BE2C (cell line): ENCODE measurements around the gene QPCT. TPM values are rescaled to one million over a fixed set of nuclear protein-coding genes. Genes with fewer than 3 reads are reported as not detected.
"Not testable (repeated sequence)": the region's sequence is repeated elsewhere in the genome, so short reads cannot be mapped to it uniquely, and the experiment has no call there.

Experiments
- DNase-seq: peaks from one replicate; pipeline ENCODE4 v3.0.0-alpha.2; 2020
- H3K27me3 ChIP-seq: fragments of 250-450 bp; sonication (Bioruptor Pico); 2 replicates; pipeline ENCODE4 v1.5.1; 2020; ENCODE audit warnings: mild to moderate bottlenecking
- H3K36me3 ChIP-seq: fragments of 250-450 bp; sonication (Bioruptor Pico); 2 replicates; pipeline ENCODE4 v1.5.1; 2020; ENCODE audit warnings: mild to moderate bottlenecking
- H3K4me1 ChIP-seq: fragments of 250-450 bp; sonication (Bioruptor Pico); 2 replicates; pipeline ENCODE4 v1.5.1; 2020
- H3K4me3 ChIP-seq: 2 replicates; pipeline ENCODE4 v1.5.1; 2011; ENCODE audit warnings: low read depth, low read length
- H3K9me3 ChIP-seq: fragments of 250-450 bp; sonication (Bioruptor Pico); 2 replicates; pipeline ENCODE4 v1.5.1; 2020
- polyA plus RNA-seq: library from polyadenylated mRNA; unstranded; fragments of >200 nt; gene quantifications from one replicate; pipeline ENCODE4 v1.2.1, GENCODE V29; 2012; ENCODE audit warnings: low read depth, missing spikeins; ENCODE audit not compliant: insufficient read length, insufficient read depth
- TF ChIP-seq, protein P1 (sequence below): IDR thresholded peaks from 2 replicates; pipeline ENCODE4 v1.5.1; 2012; ENCODE audit warnings: mild to moderate bottlenecking, low read depth, low read length

Gene QPCT
- polyA plus RNA-seq = 7.5 TPM

DNA sequence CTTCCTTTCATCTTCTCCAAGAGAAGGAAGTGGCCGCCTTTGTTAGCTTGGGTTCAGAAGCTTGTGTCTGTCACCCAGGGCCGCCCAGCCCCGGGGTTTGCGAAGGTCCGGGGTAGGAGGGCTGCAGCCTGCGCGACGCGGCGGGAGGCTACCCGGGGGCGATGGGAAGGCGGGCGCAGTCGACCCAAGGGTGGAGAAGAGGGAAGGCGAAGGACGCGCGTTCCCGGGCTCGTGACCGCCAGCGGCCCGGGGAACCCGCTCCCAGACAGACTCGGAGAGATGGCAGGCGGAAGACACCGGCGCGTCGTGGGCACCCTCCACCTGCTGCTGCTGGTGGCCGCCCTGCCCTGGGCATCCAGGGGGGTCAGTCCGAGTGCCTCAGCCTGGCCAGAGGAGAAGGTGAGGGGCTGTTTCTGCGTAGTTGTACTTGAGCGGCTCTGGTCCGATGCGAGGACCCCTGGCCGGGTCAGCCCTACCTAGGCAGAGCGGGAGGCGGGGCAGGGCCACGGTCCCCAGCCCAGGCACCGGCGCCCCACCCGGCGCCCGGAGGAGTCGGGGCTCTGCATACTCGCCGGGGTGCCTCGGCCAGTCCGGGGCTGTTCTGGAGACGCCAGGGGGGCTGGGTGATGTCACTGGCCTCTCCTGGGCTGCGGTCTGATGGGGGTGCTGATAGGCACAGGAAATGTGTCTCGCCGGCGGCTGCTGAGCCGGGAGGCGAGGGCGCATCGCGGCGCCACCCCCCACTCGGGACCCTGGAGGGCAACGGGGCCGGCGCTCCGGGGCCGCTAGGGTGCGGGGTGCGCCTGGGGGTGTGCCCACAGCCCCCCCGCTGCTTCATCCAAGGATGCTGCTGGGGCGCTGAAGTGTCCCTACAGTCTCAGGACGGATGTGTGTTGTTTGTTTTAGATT lies at the start of gene QPCT:
Gene QPCT, plus strand, starts transcription at position 178 of the 909 bp plus-strand sequence. Its CDS starts 102 bp downstream, at position 280.
- peak; percentile 42 for DNase-seq
- peaks cover 15% of the 10 kb centered on the region for H3K4me1 ChIP-seq
- no peaks in the 10 kb centered on the region for H3K9me3 ChIP-seq
- TF ChIP-seq, protein P1, sequence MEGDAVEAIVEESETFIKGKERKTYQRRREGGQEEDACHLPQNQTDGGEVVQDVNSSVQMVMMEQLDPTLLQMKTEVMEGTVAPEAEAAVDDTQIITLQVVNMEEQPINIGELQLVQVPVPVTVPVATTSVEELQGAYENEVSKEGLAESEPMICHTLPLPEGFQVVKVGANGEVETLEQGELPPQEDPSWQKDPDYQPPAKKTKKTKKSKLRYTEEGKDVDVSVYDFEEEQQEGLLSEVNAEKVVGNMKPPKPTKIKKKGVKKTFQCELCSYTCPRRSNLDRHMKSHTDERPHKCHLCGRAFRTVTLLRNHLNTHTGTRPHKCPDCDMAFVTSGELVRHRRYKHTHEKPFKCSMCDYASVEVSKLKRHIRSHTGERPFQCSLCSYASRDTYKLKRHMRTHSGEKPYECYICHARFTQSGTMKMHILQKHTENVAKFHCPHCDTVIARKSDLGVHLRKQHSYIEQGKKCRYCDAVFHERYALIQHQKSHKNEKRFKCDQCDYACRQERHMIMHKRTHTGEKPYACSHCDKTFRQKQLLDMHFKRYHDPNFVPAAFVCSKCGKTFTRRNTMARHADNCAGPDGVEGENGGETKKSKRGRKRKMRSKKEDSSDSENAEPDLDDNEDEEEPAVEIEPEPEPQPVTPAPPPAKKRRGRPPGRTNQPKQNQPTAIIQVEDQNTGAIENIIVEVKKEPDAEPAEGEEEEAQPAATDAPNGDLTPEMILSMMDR = no peak
- no peaks in the 10 kb centered on the region for H3K27me3 ChIP-seq
- no peaks in the 10 kb centered on the region for H3K36me3 ChIP-seq
- H3K4me3 ChIP-seq = peak within 1 kb of the TSS; percentile 66

DNA sequence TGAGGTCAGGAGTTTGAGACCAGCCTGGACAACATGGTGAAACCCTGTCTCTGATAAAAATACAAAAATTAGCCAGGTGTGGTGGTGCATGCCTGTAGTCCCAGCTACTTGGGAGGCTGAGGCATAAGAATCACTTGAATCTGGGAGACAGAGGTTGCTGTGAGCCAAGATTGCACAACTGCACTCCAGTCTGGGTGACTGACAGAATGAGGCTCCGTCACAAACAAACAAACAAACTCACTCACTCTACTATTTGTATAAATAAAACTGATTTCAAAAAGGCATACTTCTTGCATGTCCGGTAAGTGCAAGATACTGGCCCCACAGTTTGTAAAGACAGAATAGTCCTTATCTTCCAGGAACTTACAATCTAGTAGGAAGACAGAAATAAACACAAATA lies 49.6 kb upstream of the QPCT start:
- H3K27me3 ChIP-seq, H3K9me3 ChIP-seq, H3K4me3 ChIP-seq, DNase-seq, H3K4me1 ChIP-seq: not testable (repeated sequence)
- H3K36me3 ChIP-seq = peaks cover 11% of the 10 kb centered on the region

DNA sequence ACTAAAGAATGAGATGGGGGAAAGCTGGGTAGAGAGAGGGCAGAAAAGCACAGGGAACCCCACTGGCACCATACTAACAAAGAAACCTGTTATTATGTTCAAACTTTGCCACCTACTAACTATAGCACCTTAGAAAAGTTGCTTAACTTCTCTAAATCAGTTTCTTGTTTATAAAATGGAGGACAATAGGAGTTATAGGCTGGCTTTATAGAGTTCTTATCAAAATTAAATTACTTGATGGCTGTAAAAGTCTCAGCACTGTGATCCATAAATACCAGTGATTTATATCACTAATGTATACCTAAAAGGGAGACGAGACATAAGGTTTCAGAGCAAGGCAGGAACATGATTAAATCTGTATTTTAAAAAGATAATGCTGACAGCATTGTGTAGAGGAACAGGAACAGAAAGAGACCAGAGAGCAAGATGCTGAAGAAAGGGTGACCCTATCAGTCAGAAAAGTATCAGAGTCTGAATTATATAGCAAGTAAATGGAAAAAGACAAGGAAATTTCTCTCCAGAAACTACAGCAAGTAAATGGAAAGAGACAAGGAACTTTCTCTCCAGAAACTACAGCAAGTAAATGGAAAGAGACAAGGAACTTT lies 48.9 kb upstream of the QPCT start:
- no peaks in the 10 kb centered on the region for H3K27me3 ChIP-seq
- H3K4me1 ChIP-seq = 0 out of 2 replicates have a peak, but pooled peaks cover 3% of the 10 kb centered on the region

DNA sequence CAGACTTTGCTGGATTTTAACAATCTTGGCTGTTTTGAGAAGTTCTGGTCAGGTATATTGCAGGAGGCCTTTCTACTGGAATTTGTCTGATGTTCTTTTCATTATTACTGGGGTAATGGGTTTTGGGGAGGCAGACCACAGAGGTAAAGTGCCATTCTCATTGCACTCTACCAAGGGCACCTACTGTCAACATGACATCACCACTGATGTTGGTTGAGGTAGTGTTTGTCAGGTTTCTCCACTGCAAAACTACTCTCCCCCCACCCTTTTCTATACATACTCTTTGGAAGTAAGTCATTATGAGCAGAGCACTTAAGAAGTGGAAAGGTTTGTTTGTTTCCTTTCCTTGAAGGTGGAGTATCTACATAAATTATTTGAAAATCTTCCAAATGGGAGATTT lies 46.8 kb upstream of the QPCT start:
- no peaks in the 10 kb centered on the region; the same call in 1 of the 2 replicates for H3K9me3 ChIP-seq
- TF ChIP-seq, protein P1 = no peak
- H3K27me3 ChIP-seq = no peaks in the 10 kb centered on the region
- no peak for DNase-seq
- peaks cover 11% of the 10 kb centered on the region for H3K36me3 ChIP-seq
- no peak overlapping the region for H3K4me3 ChIP-seq
- H3K4me1 ChIP-seq = peaks cover 10% of the 10 kb centered on the region

More for the DNA sequence above, 48.9 kb upstream of the QPCT start:
- Histone ChIP-seq H3K9me3 (no peaks in the 10 kb centered on the region), H3K4me3 (no peak overlapping the region), H3K36me3 (peaks cover 14% of the 10 kb centered on the region)
- TF ChIP-seq, protein P1 = no peak
- no peak for DNase-seq

DNA sequence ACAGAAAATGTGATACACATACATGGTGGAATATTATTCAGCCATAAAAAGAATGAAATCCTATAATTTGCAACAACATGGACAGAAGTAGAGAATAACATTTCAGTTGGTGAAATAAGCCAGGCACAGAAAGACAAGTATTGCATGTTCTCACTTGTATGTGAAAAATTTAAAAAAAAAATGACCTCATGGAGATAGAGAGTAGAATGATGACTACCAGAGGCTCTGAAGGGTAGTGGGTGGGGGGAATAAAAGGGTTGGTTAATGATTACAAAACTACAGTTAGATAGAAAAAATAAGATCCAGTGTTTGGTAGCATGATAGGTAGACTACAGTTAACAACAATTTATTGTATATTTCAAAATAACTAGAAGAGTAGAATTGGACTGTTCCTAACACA lies 44.3 kb upstream of the QPCT start:
- H3K27me3 ChIP-seq = no peaks in the 10 kb centered on the region
- TF ChIP-seq, protein P1 = no peak
- DNase-seq = no peak
- no peaks in the 10 kb centered on the region; the same call in 1 of the 2 replicates for H3K9me3 ChIP-seq
- peaks cover 10% of the 10 kb centered on the region for H3K4me1 ChIP-seq
- H3K4me3 ChIP-seq = no peak overlapping the region
- peaks cover 8% of the 10 kb centered on the region for H3K36me3 ChIP-seq

DNA sequence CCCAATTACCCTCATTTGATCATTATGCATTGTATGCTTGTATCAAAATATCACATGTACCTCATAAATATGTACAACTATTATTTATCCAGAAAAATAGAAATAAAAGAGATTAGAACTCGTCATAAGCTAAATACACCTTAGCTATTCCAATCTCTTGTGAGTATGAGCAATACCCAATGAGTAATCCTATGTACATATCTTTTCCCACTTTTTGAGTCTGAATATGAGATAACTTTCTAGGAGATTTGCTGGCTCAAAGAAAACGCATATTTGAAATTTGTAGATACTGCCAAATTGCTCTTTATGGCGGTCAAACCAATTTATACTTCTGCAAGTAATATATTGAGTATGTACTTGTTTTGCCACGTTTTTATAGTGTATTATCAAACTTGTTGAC lies 43.9 kb upstream of the QPCT start:
- TF ChIP-seq, protein P1 = no peak
- Histone ChIP-seq H3K4me1 (peaks cover 11% of the 10 kb centered on the region), H3K4me3 (no peak overlapping the region), H3K27me3 (no peaks in the 10 kb centered on the region), H3K36me3 (peaks cover 8% of the 10 kb centered on the region), H3K9me3 (no peaks in the 10 kb centered on the region; the same call in 1 of the 2 replicates)
- DNase-seq = no peak
